Prostate gland (tissue), 2 donors: Measurements from ENCODE around the gene KRTAP16-1. TPM values are rescaled to one million over a fixed set of nuclear protein-coding genes. Genes with fewer than 3 reads are reported as not detected.
"Not testable (repeated sequence)": the region's sequence is repeated elsewhere in the genome, so short reads cannot be mapped to it uniquely, and the experiment has no call there.

Source experiments
- DNase-seq: peaks from one replicate; pipeline ENCODE4 v3.0.0-alpha.2; 2019; ENCODE audit warnings: low spot score
- H3K27ac ChIP-seq, 2 donors: fragments of 200-600 bp; sonication (generic); 2 replicates each; pipeline ENCODE4 v1.5.1; 2017 to 2019
- H3K27me3 ChIP-seq: fragments of 200-600 bp; sonication (generic); replicated peaks from 2 replicates; pipeline ENCODE4 v1.5.1; 2019; ENCODE audit not compliant: insufficient read depth
- H3K36me3 ChIP-seq, 2 donors: fragments of 200-600 bp; sonication (generic); 1 replicate in 1 of 2; 2 replicates in 1 of 2; pipeline versions ENCODE4 v1.5.1 to v1.8.1; 2017 to 2019
- H3K4me1 ChIP-seq: fragments of 200-600 bp; sonication (generic); replicated peaks from 2 replicates; pipeline ENCODE4 v1.5.1; 2019
- H3K4me3 ChIP-seq, 2 donors: fragments of 200-600 bp; sonication (generic); 2 replicates each; pipeline ENCODE4 v1.5.1; 2017 to 2019
- H3K9me3 ChIP-seq: fragments of 200-600 bp; sonication (generic); 2 replicates; pipeline ENCODE4 v1.5.1; 2017
- CTCF ChIP-seq, 4 experiments: fragments of 200-600 bp in 2 of 4; fragments of 450-650 bp in 2 of 4; sonication (generic) in 2 of 4; IDR thresholded peaks; 1 replicate in 3 of 4; 2 replicates in 1 of 4; pipeline ENCODE4 v1.5.1; 2016 to 2019; ENCODE audit warnings: antibody characterized with exemption in 4 of 4, mild to moderate bottlenecking in 2 of 4, moderate library complexity in 2 of 4
- POLR2A ChIP-seq: fragments of 450-650 bp; IDR thresholded peaks from one replicate; pipeline ENCODE4 v1.6.1; 2016; ENCODE audit warnings: antibody characterized with exemption, mild to moderate bottlenecking
- POLR2AphosphoS5 ChIP-seq: sonication (generic); formaldehyde crosslinking; IDR thresholded peaks from one replicate; pipeline ENCODE4 v1.6.1; 2017; ENCODE audit warnings: antibody characterized with exemption
- WGBS: methylation state at CpG from one replicate; pipeline ENCODE4 v1.1.5; 2018; 5-methylcytosine and 5-hydroxymethylcytosine counted together
- intact Hi-C: fragments of 100-400 bp; cut with DNase I; formaldehyde crosslinking; loops from one replicate; pipeline ENCODE4 v1.14.2; 2022
- total RNA-seq, 2 donors: library from RNA; depleted of rRNA; stranded (reverse); fragments of >200 nt; gene quantifications; one replicate each; pipeline ENCODE4 v1.1.0, GENCODE V29; 2016

Gene KRTAP16-1
- total RNA-seq, 2 donors from 2014 or later: not detected

GRCh38 chr17:41287050-41287449, 22.1 kb downstream of the KRTAP16-1 start:
- no peak overlapping the region for H3K4me3 ChIP-seq
- H3K4me1 ChIP-seq: no peaks in the 10 kb centered on the region
- intact Hi-C loops: no loop called here
- H3K36me3 ChIP-seq: no peaks in the 10 kb centered on the region
- H3K9me3 ChIP-seq: no peaks in the 10 kb centered on the region
- 83% methylated on average over 3 of the region's 3 CpGs for WGBS
- TF ChIP-seq POLR2AphosphoS5 (no peak), POLR2A (no peak), CTCF (IDR thresholded peaks at IDR 0.05) (no peak)
- H3K27ac ChIP-seq: no peak overlapping the region
- H3K27me3 ChIP-seq: no peaks in the 10 kb centered on the region
- no peak for DNase-seq

- intact Hi-C loops: no loop called here
- Histone ChIP-seq H3K36me3 (no peaks in the 10 kb centered on the region), H3K4me3 (no peak overlapping the region), H3K9me3 (no peaks in the 10 kb centered on the region), H3K27me3 (no peaks in the 10 kb centered on the region), H3K27ac (no peak overlapping the region), H3K4me1 (no peaks in the 10 kb centered on the region)
- no peak for DNase-seq
- TF ChIP-seq POLR2A: no peak
- no peak for TF ChIP-seq POLR2AphosphoS5
- TF ChIP-seq CTCF (IDR thresholded peaks at IDR 0.05): no peak
- WGBS: 67% methylated on average over 2 of the region's 2 CpGs
These were observed 24.6 kb downstream of the KRTAP16-1 start for GRCh38 chr17:41284546-41284945.

- DNase-seq: no peak
- H3K9me3 ChIP-seq: no peaks in the 10 kb centered on the region
- no peaks in the 10 kb centered on the region for H3K27me3 ChIP-seq
- intact Hi-C loops: no loop called here
- TF ChIP-seq CTCF (IDR thresholded peaks at IDR 0.05) (no peak), POLR2A (no peak), POLR2AphosphoS5 (no peak)
- H3K36me3 ChIP-seq: no peaks in the 10 kb centered on the region
- 47% methylated on average over 3 of the region's 3 CpGs for WGBS
- no peak overlapping the region for H3K4me3 ChIP-seq
- H3K27ac ChIP-seq: no peak overlapping the region
- H3K4me1 ChIP-seq: no peaks in the 10 kb centered on the region
These were observed 25.1 kb downstream of the KRTAP16-1 start for GRCh38 chr17:41284043-41284442.

- TF ChIP-seq CTCF (IDR thresholded peaks at IDR 0.05) (no peak), POLR2A (no peak), POLR2AphosphoS5 (no peak)
- H3K4me3 ChIP-seq: no peak overlapping the region
- H3K27me3 ChIP-seq: no peaks in the 10 kb centered on the region
- WGBS: 90% methylated on average over 3 of the region's 3 CpGs
- no peaks in the 10 kb centered on the region for H3K4me1 ChIP-seq
- no peak for DNase-seq
- H3K9me3 ChIP-seq: no peaks in the 10 kb centered on the region
- H3K27ac ChIP-seq: no peak overlapping the region
- no peaks in the 10 kb centered on the region for H3K36me3 ChIP-seq
- intact Hi-C loops: no loop called here
These were observed 30.7 kb downstream of the KRTAP16-1 start for GRCh38 chr17:41278176-41278955.

- H3K4me1 ChIP-seq, H3K36me3 ChIP-seq, DNase-seq, H3K27me3 ChIP-seq, H3K4me3 ChIP-seq, intact Hi-C loops, H3K9me3 ChIP-seq, H3K27ac ChIP-seq: not testable (repeated sequence)
- WGBS: 73% methylated on average over 3 of the region's 3 CpGs
These were observed 33.4 kb downstream of the KRTAP16-1 start, which contains the start of gene KRTAP9-7 for GRCh38 chr17:41275648-41276190. TSS of gene KRTAP9-7 (plus strand) at chr17:41275698. CDS start at chr17:41275698, 0 bp downstream.
